NCI-H446 (cell line): ENCODE measurements around the gene PRKD1.
"Not testable (repeated sequence)": the region's sequence is repeated elsewhere in the genome, so short reads cannot be mapped to it uniquely, and the experiment has no call there.

ENCODE experiments used
- DNase-seq, 2 experiments: peaks; one replicate each; lab custom pipeline; 2025; lab: John Stamatoyannopoulos, UW

The PRKD1 gene

DNA sequence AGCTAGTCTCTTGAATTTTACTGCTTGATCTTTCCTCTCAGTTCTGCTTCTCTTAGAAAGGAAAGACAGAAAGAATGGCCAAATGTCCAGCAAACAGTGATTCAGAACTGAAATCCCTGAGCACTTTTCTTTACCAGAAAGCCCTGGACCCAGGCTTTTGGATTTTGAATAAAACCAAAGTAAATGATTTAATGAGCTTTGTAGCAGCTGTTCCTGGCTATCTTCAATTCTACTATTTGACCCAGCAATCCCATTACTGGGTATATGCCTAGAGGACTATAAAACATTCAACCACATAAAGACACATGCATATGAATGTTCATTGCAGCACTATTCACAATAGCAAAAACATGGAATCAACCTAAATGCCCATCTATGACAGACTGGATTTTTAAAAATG, 187.2 kb downstream of the PRKD1 start:
- no peak for DNase-seq

DNA sequence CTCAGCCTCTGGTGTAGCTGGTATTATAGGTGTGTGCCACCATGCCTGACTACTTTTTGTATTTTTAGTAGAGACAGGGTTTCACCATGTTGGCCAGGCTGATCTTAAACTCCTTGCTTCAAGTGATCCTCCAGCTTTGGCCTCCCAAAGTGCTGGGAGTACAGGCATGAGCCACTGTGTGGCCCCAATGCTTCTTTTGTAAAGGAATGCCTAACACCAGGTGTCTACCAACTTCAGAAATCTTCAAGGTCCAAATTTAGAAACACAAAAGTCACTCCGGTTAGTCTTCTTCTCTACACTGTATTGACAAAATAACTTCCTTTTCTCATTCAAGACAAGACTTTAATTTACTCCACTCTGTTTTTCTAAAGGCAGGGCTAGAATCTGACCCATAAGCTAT, 188.7 kb downstream of the PRKD1 start:
- DNase-seq: no peak

DNA sequence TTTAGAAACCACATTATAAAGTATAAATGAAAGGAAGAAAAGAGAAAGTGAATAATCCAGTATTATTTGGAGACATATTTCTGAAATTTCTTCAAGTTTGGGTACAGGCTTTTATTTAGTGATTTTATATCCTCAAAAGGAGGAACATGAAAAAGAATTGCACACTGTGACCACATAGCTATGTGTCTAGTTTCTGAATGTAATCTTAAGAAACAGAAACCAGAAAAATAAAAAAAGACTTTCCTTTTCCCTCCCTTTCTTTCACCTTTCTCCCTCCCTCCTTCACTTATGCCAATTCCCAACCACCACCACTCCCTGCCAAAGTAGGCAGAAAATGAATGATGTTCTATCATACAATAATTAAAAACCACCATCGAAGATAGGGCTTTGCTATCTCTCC, 189.6 kb downstream of the PRKD1 start:
- DNase-seq: no peak

DNA sequence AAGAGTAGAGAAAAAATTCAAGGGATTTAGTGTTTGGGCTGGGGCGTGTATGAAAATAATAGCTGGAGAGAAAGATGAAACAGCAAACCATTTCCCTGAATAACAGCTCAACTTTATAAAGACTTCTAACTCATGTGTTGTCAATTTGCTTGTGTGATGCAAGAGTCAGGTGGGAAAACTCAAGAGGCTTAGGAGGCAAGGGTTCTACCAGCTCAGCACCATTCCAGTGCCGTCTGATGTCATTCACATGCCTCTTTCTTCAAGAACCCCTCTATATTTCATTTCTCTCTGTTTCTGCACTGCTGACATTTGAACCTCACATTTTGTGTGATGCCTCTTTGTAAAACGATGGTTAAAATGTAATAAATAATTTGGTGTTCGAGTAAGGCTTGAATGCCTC, 192.2 kb downstream of the PRKD1 start:
- DNase-seq: no peak

DNA sequence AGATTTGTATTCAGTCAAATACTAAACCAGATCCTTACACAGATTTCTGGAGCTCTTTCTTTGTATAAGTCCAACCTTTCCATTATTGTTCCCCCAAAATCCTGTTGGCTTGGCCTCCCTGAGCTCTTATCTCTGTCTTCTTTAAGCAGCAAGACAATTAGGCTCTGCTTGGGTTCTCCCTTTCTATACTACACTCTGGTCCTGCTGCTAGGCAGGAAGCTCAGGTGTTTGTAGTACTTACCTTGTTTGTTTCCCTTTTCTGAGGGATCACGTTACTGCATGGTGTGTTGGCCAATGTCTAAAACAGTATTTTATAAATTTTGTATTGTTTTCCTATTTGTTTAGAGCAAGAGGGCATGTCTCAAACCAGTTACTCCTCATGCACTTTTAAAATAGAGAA, 192.9 kb downstream of the PRKD1 start:
- DNase-seq: no peak

DNA sequence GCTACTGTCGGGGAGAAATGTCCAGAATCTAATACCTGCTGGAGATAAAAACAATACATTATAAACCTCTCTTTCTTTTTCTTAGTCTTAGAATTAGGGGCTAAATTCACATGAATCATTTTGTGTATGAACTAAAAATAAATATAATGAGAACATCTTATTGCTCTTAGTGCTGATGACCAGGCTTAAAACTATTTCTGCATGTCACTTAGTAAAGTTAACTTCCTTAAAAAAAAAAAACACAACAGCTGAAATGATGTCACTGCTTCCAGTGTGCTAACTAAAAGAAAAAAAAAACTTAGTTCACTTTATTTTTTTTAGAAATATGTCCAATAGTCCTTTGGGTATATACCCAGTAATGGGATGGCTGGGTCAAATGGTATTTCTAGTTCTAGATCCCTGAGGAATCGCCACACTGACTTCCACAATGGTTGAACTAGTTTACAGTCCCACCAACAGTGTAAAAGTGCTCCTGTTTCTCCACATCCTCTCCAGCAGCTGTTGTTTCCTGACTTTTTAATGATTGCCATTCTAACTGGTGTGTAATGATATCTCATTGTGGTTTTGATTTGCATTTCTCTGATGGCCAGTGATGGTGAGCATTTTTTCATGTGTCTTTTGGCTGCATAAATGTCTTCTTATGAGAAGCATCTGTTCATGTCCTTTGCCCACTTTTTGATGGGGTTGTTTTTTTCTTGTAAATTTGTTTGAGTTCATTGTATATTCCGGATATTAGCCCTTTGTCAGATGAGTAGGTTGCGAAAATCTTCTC, 200.9 kb downstream of the PRKD1 start:
- not testable (repeated sequence) for DNase-seq

DNA sequence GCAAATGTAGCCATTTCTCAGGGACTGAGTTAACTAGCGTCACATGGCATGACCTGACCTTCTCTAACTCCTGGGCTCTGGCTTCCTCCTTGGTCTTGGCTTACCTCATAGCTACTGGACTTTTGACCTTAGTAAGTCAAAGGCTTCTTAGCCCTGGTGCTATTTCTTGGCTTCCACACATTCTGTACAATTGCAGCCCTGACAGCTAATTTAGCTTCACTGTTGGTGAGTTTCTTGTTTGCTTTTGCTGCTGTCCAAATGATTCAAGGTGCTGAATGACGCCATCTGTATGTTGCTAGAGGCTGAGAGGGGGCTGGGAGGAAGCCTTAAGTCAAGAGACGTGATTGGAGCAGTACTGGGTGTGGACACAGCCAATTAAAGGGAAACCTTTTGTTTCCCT, 202.7 kb downstream of the PRKD1 start:
- peak; percentile 57 to 79 for DNase-seq

DNA sequence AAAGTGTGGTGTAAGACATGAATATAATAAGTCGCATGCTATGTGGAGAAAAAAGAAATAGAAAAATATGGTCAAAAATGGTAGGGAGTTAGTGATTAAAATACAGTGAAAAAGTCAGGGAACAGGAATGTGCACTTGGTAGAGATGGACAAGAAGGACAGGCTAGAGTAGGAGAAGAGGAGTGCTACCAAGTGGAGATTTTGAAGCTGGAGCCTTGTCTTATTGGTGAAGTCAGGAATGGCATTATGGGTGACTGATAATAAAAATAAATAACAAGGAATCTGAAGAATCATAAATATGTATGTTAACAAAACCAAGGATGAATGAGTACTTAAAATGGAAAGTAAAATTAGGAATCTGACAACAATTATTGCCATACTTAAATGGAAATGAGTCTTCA, 204.8 kb downstream of the PRKD1 start:
- no peak for DNase-seq

DNA sequence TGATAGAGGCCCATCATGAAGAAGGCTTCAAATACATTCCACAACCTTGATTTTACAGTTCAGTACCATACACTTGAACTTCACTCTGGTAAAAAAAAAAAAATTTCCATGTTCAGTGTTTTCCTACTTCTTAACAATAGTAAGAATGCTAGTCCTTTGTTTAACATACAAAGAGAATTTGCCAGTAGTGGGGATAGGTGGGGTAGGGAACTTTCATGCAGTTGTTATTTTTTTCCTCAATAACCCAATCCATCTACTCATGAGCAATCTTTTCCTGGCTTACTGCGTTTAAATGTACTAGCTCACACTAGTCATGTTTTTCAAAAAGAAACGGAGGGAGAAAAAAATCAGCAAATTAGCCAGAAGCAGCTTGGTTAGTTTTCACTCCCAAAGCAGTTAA, 206.1 kb downstream of the PRKD1 start:
- no peak for DNase-seq

DNA sequence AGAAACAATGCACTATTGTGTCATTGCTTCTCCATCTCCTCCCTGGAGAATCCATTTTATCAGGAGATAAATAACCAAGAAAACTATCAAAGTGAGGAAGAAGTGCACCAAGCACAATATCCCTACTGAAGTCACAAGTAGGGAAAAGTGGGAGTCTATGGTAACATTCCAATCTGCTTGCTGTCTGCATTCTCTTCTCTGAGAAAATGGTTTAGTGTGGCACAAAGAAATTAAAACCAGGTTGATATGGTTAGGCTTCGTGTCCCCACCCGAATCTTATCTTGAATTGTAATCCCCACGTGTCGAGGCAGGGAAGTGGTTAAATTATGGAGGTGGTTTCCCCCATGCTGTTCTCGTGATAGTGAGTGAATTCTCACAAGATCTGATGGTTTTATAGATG, 209.7 kb downstream of the PRKD1 start:
- no peak for DNase-seq

DNA sequence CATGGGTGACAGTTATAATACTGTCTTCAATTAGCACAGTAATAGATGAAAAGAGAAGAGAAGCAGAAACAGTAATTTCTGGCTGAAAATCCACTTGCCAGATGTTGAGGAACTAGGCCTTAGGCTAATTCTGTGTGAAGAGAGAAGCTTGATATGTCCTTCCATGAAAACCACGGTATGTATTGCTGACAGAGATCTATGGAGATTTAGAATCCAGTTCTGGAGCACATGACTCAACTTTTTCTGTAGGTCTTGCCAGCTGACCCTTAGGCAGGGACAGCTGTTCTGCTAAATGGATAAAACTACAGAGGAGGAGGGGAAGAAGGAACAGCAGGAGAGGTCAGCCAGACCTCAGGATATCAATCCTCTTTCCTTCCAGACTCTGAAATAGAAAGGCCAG, 211.5 kb downstream of the PRKD1 start:
- DNase-seq: peak in 1 of 2 experiments; percentile 52

DNA sequence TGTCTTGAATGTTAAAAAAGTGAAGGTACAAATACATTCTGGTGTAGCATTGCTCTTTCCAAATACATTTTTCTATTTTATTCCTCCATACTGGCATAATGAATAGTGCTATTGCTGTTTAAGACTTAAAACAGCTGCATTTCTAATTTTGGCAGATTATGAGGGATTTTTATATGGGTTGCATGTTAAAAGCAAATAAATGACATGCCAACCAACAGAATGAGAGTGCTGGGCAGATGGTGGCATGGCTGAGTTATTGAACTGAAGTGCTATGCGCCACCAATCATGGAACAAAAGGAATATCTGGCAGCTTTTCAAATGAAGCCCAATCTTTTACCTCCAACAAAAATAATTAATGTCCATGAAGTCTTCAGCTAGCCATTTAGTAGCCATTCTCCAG, 215.0 kb downstream of the PRKD1 start:
- DNase-seq: peak; percentile 90 to 97

DNA sequence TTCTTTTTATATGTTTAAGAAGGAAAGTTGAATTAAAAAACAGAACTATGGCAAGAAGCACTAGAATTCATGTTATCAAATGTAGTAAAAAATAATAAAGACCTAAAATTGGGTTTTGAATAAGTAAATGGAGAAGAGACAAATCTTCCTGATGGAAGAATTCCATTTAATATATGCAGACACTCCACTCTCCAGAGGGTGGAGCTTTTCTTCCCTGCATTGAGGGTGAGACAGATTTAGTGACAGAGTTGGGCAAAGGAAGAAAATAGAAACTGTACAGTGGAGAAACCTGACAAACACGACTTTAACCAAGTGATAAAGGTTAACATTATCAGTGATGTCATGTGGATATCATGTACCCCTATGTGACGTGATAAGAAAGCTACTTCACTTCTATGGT, 217.6 kb downstream of the PRKD1 start:
- DNase-seq: peak in 1 of 2 experiments; percentile 51

DNA sequence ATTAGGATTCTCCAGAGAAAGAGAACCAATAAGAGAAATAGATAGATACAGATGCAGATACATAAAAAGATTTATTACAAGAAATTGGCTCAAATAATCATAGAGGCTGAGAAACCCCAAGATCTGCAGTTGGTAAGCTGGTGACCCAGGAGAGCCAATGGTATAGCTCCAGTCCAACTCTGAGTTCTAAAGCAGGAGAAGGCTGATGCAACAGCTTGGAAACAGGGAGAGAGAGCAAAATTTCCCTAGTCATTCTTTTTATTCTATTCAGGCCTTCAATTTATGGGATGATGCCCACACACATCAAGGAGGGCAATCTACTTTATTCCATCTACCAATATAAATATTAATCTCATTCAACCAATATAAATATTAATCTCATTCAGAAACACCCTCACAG, 218.2 kb downstream of the PRKD1 start:
- no peak for DNase-seq

DNA sequence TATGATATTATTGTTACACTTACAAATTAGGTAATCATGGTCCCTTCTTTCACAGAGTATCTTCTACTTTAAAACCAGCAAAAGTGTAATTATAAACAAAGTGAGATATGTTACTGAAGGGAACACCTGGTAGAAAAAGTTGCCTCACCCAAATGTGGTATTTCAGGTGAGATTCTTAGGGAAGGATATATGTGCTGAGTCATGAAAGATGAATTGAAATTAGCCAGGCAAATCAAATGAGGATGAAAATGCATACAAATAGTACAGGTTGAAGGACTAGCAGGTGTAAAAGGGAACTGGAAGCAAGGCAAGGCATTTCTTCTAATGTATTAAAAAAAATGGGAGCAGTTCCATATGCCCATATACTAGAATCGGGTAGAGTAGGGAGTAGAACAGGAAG, 220.9 kb downstream of the PRKD1 start:
- DNase-seq: no peak

DNA sequence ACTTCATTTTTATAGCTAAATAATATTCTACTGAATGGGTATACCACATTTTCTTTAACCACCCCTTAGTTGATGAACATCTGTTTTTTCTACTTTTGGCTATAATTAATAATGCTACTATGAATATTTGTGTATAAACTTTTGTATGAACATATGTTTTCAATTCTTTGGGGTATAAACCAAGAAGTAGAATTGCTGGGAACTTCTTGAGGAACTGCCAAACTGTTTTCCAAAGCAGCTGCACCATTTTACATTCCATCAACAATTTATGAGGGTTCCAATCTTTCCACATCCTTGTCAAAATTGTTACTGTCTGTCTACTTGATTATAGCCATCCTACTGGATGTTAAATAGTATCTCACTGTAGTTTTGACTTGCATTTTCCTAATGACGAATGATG, 221.8 kb downstream of the PRKD1 start:
- no peak for DNase-seq

DNA sequence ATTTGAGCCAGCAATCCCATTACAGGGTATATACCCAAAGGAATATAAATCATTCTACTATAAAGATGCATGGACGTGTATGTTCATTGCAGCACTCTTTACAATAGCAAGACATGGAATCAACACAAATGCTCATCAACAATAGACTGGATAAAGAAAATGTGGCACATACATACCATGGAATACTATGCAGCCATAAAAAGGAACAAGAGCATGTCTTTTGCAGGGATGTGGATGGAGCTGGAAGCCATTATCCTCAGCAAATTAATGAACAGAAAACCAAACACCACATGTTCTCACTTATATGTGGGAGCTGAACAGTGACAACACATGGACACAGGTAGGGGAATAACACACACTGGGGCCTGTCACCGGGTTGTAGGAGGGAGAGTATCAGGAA, 238.1 kb downstream of the PRKD1 start:
- not testable (repeated sequence) for DNase-seq

DNA sequence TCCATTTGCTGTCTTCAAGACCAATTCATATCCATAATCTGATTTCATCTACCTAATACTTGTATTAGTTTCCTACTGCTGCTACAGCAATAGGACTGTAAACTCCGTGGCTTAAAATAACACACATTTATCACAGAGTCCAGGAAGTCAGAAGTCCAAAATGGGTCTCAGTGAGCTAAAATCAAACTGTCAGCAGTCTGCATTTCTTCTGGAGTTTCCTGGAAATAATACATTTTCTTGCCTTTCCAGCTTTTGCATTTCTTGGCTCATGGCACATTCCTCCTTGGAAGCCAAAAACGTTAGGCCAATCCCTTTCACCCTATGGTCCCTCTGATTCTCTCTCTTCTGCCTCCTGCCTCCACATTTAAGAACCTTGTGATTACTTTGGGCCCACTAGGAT, 239.8 kb downstream of the PRKD1 start:
- DNase-seq: peak in 1 of 2 experiments; percentile 30

DNA sequence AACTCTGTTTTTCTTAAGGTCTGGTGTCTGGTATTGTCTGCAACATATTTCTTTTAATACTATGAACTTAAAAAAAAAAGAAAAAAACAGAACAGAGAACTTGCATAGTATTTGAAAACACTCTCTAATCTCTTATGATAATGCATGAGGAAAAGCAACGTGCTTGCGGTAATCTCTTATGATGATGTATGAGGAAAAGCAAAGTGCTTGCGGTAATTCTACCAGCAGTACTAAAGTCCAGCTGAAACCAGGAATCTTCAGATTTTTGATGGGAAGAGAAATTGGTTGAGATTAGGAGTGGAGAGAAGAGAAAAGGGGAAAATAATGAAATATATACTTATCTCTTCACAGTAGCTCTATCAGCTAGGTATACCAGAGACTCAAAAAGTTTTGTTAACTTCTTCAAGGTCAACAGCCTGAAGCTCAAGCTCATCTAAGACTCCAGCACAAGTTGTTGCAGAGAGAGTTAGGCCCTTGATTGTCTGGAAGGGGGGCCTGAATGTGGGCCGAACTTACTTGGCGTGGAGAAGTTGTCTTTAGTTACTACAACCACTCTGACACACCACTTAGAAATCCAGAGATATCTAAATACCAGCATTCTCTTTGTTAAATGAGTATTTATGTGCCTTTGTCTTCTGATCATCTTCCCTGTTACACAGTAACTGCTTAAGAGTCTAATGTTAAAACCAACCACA, 240.4 kb downstream of the PRKD1 start:
- no peak for DNase-seq

DNA sequence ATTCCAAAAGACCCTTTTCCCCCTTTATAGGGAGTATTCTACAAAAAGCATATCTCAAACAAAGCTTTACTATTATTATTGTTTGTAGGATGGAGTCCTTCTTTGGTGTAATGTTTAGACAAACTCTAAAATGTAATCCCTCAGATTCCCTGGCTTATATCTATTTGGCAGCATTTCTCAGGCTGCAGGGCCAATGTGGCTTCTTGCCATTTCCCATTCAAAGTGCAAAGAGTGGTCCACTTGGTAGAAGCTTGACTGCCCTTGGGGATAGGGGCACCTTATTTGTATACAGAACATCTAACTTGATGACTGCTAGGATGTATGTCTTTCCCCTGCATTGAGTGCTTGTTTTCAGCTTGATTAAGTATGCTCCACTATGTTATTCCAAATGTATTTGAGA, 242.7 kb downstream of the PRKD1 start:
- DNase-seq: peak; percentile 46 to 65

DNA sequence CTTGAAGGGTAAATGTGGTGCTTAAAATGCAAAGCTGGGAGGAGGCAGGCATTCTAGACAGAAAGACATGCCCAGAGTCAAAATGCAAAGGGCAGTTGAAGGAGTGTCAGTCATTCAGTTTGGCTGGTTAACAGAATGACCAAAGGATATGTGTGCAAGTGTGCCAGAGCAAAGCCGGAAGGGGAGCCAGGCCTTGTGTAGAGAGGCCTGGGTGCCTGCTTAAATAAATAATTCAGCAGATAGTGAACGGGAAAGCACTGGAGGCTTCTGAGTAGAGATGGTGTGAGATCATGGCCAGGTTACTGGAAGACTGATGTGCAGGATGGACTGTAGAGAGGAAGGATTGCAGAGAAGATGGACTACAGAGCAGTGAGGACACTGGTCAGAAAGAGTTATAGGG, 244.9 kb downstream of the PRKD1 start:
- no peak for DNase-seq

DNA sequence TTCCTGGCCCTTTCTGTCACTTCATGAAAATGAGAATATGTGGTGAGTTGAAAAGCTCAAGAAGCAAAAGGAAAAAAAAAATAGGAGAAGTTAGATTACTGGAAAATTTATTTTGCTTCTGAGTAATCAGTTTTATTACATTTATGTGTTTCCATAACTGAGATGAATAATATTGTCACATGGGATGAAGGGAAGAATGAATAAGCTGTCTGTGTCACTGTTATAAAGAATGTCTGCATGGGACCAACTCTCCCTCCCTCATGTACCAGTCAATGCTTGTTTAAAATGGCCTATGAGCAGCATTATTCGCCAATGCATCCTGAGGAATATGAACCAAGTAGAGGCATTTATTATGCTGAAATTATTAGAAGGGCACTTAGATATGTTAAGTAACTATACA, 246.3 kb downstream of the PRKD1 start:
- no peak for DNase-seq

DNA sequence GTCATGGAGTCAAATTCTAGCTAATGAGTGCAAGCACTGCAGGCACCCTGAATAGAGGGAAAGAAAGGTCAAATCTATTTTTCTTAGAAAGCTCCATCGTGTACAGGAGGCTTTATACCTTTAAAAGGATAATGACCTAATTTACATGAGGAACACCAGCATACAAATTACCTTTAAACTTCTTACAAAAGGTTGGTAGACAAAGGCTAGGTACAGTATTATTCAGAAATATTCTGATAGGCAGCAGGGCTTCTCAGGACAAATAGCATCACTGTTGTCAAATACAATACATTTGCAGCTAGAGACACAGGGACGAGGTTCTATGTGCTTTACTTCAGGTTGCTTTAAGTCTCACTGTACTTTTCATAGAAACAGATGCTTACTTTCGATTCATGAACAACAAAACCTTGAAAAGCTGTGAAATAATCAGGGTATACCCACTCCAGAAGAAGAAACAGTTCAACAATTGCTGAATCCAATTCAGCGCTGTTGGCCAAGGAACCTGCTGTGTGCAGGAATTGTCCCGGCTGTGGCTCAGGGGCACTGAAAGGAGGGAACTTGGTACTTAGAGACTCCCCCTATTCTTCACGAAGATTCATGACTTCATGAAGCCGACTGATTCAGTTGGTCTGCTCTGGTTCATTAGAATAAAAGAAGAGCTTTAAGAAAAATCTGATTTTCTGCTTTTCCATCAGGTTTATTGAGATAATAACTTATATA, 252.9 kb downstream of the PRKD1 start:
- no peak for DNase-seq
